GM12878 (cell line): Measurements from ENCODE around the gene TTLL11. TPM values are rescaled to one million over a fixed set of nuclear protein-coding genes. Genes with fewer than 3 reads are reported as not detected.

Experiments
- ATAC-seq: fragments of 200-7000 bp; cut with Tn5 transposase; 3 replicates; pipeline ENCODE4 v1.9.1; 2020; ENCODE audit warnings: mild to moderate bottlenecking, moderate library complexity
- BruUV-seq: library from RNA; stranded (reverse); fragments of 400-500 nt; replicated peaks from 2 replicates; lab custom pipeline; 2021; lab: Mats Ljungman, UMichigan
- CTCF ChIA-PET: fragments of 300-600 bp; sonication (Branson Sonifier 250); formaldehyde crosslinking; extraction: SDS; loops from one replicate; lab custom pipeline; 2021; ENCODE audit warnings: inconsistent platforms; lab: Yijun Ruan, JAX
- POLR2A ChIA-PET: fragments of 350-600 bp; formaldehyde crosslinking; extraction: SDS; loops from one replicate; lab custom pipeline; 2021; ENCODE audit warnings: inconsistent platforms; lab: Charles Lee
- RAD21 ChIA-PET: fragments of 300-600 bp; sonication (Branson Sonifier 250); formaldehyde crosslinking; loops from one replicate; lab custom pipeline; 2023; ENCODE audit warnings: antibody characterized with exemption; ENCODE audit not compliant: unreplicated experiment; lab: Charles Lee
- SMC1A ChIA-PET: fragments of 300-600 bp; sonication (Branson Sonifier 250); formaldehyde crosslinking; loops from one replicate; lab custom pipeline; 2023; ENCODE audit not compliant: unreplicated experiment, uncharacterized antibody; lab: Charles Lee
- DNase-seq: peaks from one replicate; pipeline ENCODE4 v3.0.0-alpha.2; 2011; ENCODE audit warnings: low read depth, low spot score
- FAIRE-seq: peaks from 3 replicates; lab custom pipeline; 2011; peaks lifted over from hg19 to GRCh38; lab: Jason Lieb, UNC
- H2AFZ ChIP-seq: 2 replicates; pipeline ENCODE4 v1.6.0; 2011; ENCODE audit warnings: low read depth, low read length, control low read depth; ENCODE audit not compliant: control insufficient read depth
- H3K27ac ChIP-seq: 2 replicates; pipeline ENCODE4 v1.5.1; 2011; ENCODE audit warnings: control low read depth; ENCODE audit not compliant: control insufficient read depth, insufficient read depth
- H3K27me3 ChIP-seq, 2 experiments: replicated peaks in 1 of 2; 2 replicates each; pipeline versions ENCODE4 v1.6.0 to v1.6.1; 2011; ENCODE audit warnings: low read length in 1 of 2; ENCODE audit not compliant: control insufficient read depth in 2 of 2, insufficient read depth in 2 of 2
- H3K36me3 ChIP-seq, 2 experiments: 2 replicates each; pipeline ENCODE4 v1.5.1; 2011; ENCODE audit warnings: low read length in 1 of 2; ENCODE audit not compliant: control insufficient read depth in 2 of 2, insufficient read depth in 2 of 2
- H3K4me1 ChIP-seq: 2 replicates; pipeline ENCODE4 v1.6.1; 2011; ENCODE audit warnings: mild to moderate bottlenecking, low read length, moderate library complexity, mixed read lengths; ENCODE audit not compliant: control insufficient read depth, insufficient read depth
- H3K4me2 ChIP-seq: 2 replicates; pipeline ENCODE4 v1.6.0; 2011; ENCODE audit warnings: control low read depth; ENCODE audit not compliant: control insufficient read depth, insufficient read depth
- H3K4me3 ChIP-seq: fragments of 200-600 bp; sonication (generic); 2 replicates; pipeline ENCODE4 v1.5.1; 2016
- H3K79me2 ChIP-seq: 2 replicates; pipeline ENCODE4 v1.6.0; 2011; ENCODE audit warnings: low read length; ENCODE audit not compliant: control insufficient read depth, insufficient read depth
- H3K9ac ChIP-seq: 2 replicates; pipeline ENCODE4 v1.8.0; 2011; ENCODE audit warnings: low read length, control low read depth, mixed read lengths; ENCODE audit not compliant: control insufficient read depth, insufficient read depth
- H3K9me3 ChIP-seq: replicated peaks from 3 replicates; pipeline ENCODE4 v1.5.1; 2011; ENCODE audit warnings: mild to moderate bottlenecking, low read length; ENCODE audit not compliant: control insufficient read depth, insufficient read depth
- H4K20me1 ChIP-seq: 2 replicates; pipeline ENCODE4 v1.6.0; 2011; ENCODE audit not compliant: control insufficient read depth, insufficient read depth
- ATF7 ChIP-seq: fragments of 450-650 bp; IDR thresholded peaks from 2 replicates; pipeline ENCODE4 v1.6.1; 2016; ENCODE audit warnings: low read depth, mild to moderate bottlenecking
- BMI1 ChIP-seq: fragments of 450-650 bp; IDR thresholded peaks from 2 replicates; pipeline ENCODE4 v1.6.1; 2016; ENCODE audit warnings: mild to moderate bottlenecking, moderate library complexity, borderline replicate concordance
- CBX5 ChIP-seq: sonication (generic); IDR thresholded peaks from 2 replicates; pipeline ENCODE4 v1.6.1; 2016; ENCODE audit warnings: low read depth, moderate library complexity, mild to moderate bottlenecking, inconsistent platforms
- ESRRA ChIP-seq: IDR thresholded peaks from 2 replicates; pipeline ENCODE4 v1.6.1; 2012; ENCODE audit warnings: mild to moderate bottlenecking, low read length, improper control_type of control experiment
- EZH2 ChIP-seq: IDR thresholded peaks from 2 replicates; pipeline ENCODE4 v1.6.1; 2012; ENCODE audit warnings: low read depth, mild to moderate bottlenecking, control low read depth, inconsistent platforms, low read length, borderline replicate concordance; ENCODE audit not compliant: control insufficient read depth
- GABPA ChIP-seq: IDR thresholded peaks from 2 replicates; pipeline ENCODE4 v1.6.1; 2014; ENCODE audit warnings: antibody characterized with exemption, low read depth, mild to moderate bottlenecking, inconsistent platforms
- MXI1 ChIP-seq: fragments of 150-350 bp; IDR thresholded peaks from 2 replicates; pipeline ENCODE4 v1.6.1; 2011; ENCODE audit warnings: low read depth, mild to moderate bottlenecking, inconsistent platforms, low read length, improper control_type of control experiment
- NFXL1 ChIP-seq: fragments of 450-650 bp; IDR thresholded peaks from 2 replicates; pipeline ENCODE4 v1.6.1; 2017; ENCODE audit warnings: antibody characterized with exemption, mild to moderate bottlenecking, borderline replicate concordance
- POLR2AphosphoS2 ChIP-seq: IDR thresholded peaks from 2 replicates; pipeline ENCODE4 v1.6.1; 2011; ENCODE audit warnings: low read depth, mild to moderate bottlenecking, low read length, improper control_type of control experiment, moderate library complexity
- RAD51 ChIP-seq: fragments of 450-650 bp; IDR thresholded peaks from 2 replicates; pipeline ENCODE4 v1.6.1; 2016; ENCODE audit warnings: moderate library complexity, mild to moderate bottlenecking, inconsistent platforms
- RCOR1 ChIP-seq: conservative IDR thresholded peaks from 2 replicates; pipeline ENCODE4 v1.6.1; 2012; ENCODE audit warnings: low read depth, low read length, improper control_type of control experiment
- RFX5 ChIP-seq: IDR thresholded peaks from 2 replicates; pipeline ENCODE4 v1.6.1; 2011; ENCODE audit warnings: low read depth, low read length, improper control_type of control experiment
- SREBF2 ChIP-seq: IDR thresholded peaks from 2 replicates; pipeline ENCODE4 v1.6.1; 2012; ENCODE audit warnings: mild to moderate bottlenecking, low read length
- TAF1 ChIP-seq: IDR thresholded peaks from 2 replicates; pipeline ENCODE4 v1.6.1; 2011; ENCODE audit warnings: mild to moderate bottlenecking, low read depth, low read length, borderline replicate concordance
- YY1 ChIP-seq: IDR thresholded peaks from 2 replicates; pipeline ENCODE4 v1.6.1; 2011; ENCODE audit warnings: low read depth, mild to moderate bottlenecking, low read length
- ZNF217 ChIP-seq: fragments of 450-650 bp; IDR thresholded peaks from 2 replicates; pipeline ENCODE4 v1.6.1; 2017; ENCODE audit warnings: antibody characterized with exemption, mild to moderate bottlenecking
- WGBS: methylation state at CpG from one replicate; pipeline ENCODE4 v1.1.6; 2016; ENCODE audit warnings: low lambda C conversion rate; ENCODE audit not compliant: insufficient replicate concordance, insufficient coverage; ENCODE audit errors: missing lambda C conversion rate; 5-methylcytosine and 5-hydroxymethylcytosine counted together
- in situ Hi-C: fragments of 300-500 bp; cut with MboI; formaldehyde crosslinking; loops from 9 replicates; pipeline ENCODE4 v1.14.3; 2018; ENCODE audit warnings: mixed read lengths
- intact Hi-C: fragments of 100-400 bp; cut with micrococcal nuclease; formaldehyde crosslinking; loops from one replicate; pipeline ENCODE4 v1.14.2; 2022; ENCODE audit not compliant: unreplicated experiment
- polyA plus RNA-seq, 11 experiments: library from polyadenylated mRNA; depleted of rRNA in 4 of 11; unstranded in 6 of 11; stranded (reverse) in 5 of 11; fragments of >200 nt; fragmentation: Nextera tagmentation in 4 of 11; fragmentation: Illumina TruSeq in 1 of 11; extraction: Ambion mirVana in 4 of 11; extraction: Trizol in 1 of 11; gene quantifications; 1 replicate in 1 of 11; 2 replicates in 10 of 11; pipeline versions ENCODE4 v1.2.1 to v1.2.3, GENCODE V29; 2011 to 2016; ENCODE audit warnings: inconsistent platforms in 2 of 11, missing spikeins in 2 of 11, low read depth in 1 of 11
- total RNA-seq, 4 experiments: library from RNA; depleted of rRNA in 3 of 4; stranded (reverse); fragments of >200 nt in 3 of 4; fragmentation: Illumina TruSeq in 1 of 4; extraction: Trizol in 1 of 4; gene quantifications; 2 replicates each; pipeline versions ENCODE4 v1.2.1 to v1.2.3, GENCODE V29; 2013 to 2021
- TF ChIP-seq, protein P1 (sequence below): fragments of 450-650 bp; formaldehyde crosslinking; IDR thresholded peaks from 2 replicates; pipeline ENCODE4 v1.4.0; 2022; ENCODE audit warnings: mild to moderate bottlenecking, moderate library complexity

Gene TTLL11
- total and polyA plus RNA-seq, 10 of the 15 experiments (the other 5 are each of a cell fraction or from before 2014, with no cell fraction given), result 1.2 to 3.7 (median 2.9) TPM

DNA sequence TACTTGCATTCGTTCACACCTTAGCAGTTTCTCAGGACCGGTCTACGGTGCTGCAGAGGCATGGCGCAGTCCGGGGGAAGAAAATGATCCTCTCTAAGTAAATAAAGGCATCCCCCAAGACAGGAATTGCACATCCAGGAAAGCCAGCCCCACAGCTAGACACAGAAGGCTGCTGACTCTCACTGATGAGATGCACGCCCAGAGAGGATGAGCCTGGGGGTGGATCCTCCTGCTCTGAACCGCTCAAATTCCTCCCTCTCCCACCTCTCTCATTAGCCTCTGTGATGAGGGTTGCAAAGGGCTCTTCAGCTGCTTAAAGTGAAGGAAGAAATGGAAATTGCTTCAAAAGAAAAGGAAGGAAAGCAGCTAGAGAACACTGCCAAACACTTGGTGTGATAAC is 132.4 kb downstream of the TTLL11 start:
- Histone ChIP-seq H3K27me3 (no peaks in the 10 kb centered on the region), H3K4me2 (no peak overlapping the region), H3K27ac (no peak overlapping the region), H4K20me1 (no peaks in the 10 kb centered on the region; the same call in 1 of the 2 replicates), H3K79me2 (no peaks in the 10 kb centered on the region), H3K9me3 (no peaks in the 10 kb centered on the region), H3K36me3 (no peaks in the 10 kb centered on the region), H3K4me1 (no peaks in the 10 kb centered on the region), H3K9ac (no peak overlapping the region), H2AFZ (no peak overlapping the region), H3K4me3 (no peak overlapping the region)
- intact Hi-C loops, result no loop called here
- CTCF ChIA-PET, result no interaction called here
- ATAC-seq, result no peak
- RAD21 ChIA-PET, result no interaction called here
- no TSS peak for BruUV-seq
- WGBS, result 81% methylated on average over 7 of the region's 7 CpGs
- TF ChIP-seq EZH2, result no peak
- TF ChIP-seq RCOR1, result no peak
- TF ChIP-seq, protein P1, sequence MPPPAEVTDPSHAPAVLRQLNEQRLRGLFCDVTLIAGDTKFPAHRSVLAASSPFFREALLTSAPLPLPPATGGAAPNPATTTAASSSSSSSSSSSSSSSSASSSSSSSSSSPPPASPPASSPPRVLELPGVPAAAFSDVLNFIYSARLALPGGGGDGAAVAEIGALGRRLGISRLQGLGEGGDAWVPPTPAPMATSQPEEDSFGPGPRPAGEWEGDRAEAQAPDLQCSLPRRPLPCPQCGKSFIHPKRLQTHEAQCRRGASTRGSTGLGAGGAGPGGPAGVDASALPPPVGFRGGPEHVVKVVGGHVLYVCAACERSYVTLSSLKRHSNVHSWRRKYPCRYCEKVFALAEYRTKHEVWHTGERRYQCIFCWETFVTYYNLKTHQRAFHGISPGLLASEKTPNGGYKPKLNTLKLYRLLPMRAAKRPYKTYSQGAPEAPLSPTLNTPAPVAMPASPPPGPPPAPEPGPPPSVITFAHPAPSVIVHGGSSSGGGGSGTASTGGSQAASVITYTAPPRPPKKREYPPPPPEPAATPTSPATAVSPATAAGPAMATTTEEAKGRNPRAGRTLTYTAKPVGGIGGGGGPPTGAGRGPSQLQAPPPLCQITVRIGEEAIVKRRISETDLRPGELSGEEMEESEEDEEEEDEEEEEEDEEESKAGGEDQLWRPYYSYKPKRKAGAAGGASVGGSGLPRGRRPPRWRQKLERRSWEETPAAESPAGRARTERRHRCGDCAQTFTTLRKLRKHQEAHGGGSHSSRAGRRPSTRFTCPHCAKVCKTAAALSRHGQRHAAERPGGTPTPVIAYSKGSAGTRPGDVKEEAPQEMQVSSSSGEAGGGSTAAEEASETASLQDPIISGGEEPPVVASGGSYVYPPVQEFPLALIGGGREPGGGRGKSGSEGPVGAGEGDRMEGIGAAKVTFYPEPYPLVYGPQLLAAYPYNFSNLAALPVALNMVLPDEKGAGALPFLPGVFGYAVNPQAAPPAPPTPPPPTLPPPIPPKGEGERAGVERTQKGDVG, result no peak
- no peak for TF ChIP-seq YY1
- no peak for TF ChIP-seq CBX5
- TF ChIP-seq POLR2AphosphoS2, result no peak
- no peak for TF ChIP-seq NFXL1
- no peak for TF ChIP-seq TAF1
- no peak for TF ChIP-seq RFX5
- TF ChIP-seq MXI1, result no peak
- no peak for TF ChIP-seq ATF7
- no peak for TF ChIP-seq ZNF217
- TF ChIP-seq RAD51, result no peak
- TF ChIP-seq SREBF2, result no peak
- no peak for TF ChIP-seq GABPA
- no peak for TF ChIP-seq BMI1
- no peak for TF ChIP-seq ESRRA
- FAIRE-seq, result no peak
- in situ Hi-C loops, result no loop called here
- SMC1A ChIA-PET, result interaction anchor here (1.2 kb wide), 1 partner anchor 12 kb away, joined by 3 read pairs; no protein-coding TSS in a partner anchor
- no peak for DNase-seq
- POLR2A ChIA-PET, result no interaction called here
